ENCODE measurements around the gene BBS7.

Gene BBS7

GRCh38 chr4:121789960-121790829, 80.1 kb downstream of the BBS7 start:
- no peak for DNase-seq

- no peak for DNase-seq
These were observed 80.8 kb downstream of the BBS7 start for GRCh38 chr4:121789455-121789854.

GRCh38 chr4:121788896-121789295, 81.4 kb downstream of the BBS7 start:
- no peak for DNase-seq

GRCh38 chr4:121786221-121786620, 84.1 kb downstream of the BBS7 start:
- DNase-seq = no peak

- DNase-seq = no peak
These were observed 84.8 kb downstream of the BBS7 start for GRCh38 chr4:121785479-121785878.

- no peak for DNase-seq
These were observed 85.3 kb downstream of the BBS7 start for GRCh38 chr4:121784975-121785374.

- no peak for DNase-seq
These were observed 85.9 kb downstream of the BBS7 start for GRCh38 chr4:121784401-121784800.

- no peak for DNase-seq
These were observed 87.1 kb downstream of the BBS7 start for GRCh38 chr4:121783210-121783609.

- DNase-seq = no peak
These were observed 91.2 kb downstream of the BBS7 start for GRCh38 chr4:121778991-121779628.

- no peak for DNase-seq
These were observed 92.6 kb downstream of the BBS7 start for GRCh38 chr4:121777625-121778024.

- no peak for DNase-seq
These were observed 93.5 kb downstream of the BBS7 start for GRCh38 chr4:121776610-121777401.

Measured in DMS153 (cell line).